Ishikawa (cell line): ENCODE data around the gene NPC2.

ENCODE experiments used
- CEBPB ChIP-seq: IDR thresholded peaks from 2 replicates; pipeline ENCODE4 v1.6.1; 2012
- CREB1 ChIP-seq: IDR thresholded peaks from 2 replicates; pipeline ENCODE4 v1.6.1; 2012; ENCODE audit warnings: low read depth
- EGR1 ChIP-seq: IDR thresholded peaks from 2 replicates; pipeline ENCODE4 v1.6.1; 2012
- EP300 ChIP-seq: IDR thresholded peaks from 2 replicates; pipeline ENCODE4 v1.6.1; 2012; ENCODE audit warnings: borderline replicate concordance
- FOXM1 ChIP-seq: IDR thresholded peaks from 2 replicates; pipeline ENCODE4 v1.6.1; 2012; ENCODE audit warnings: low read depth, borderline replicate concordance
- MAX ChIP-seq: IDR thresholded peaks from 2 replicates; pipeline ENCODE4 v1.6.1; 2012
- NFIC ChIP-seq: IDR thresholded peaks from 2 replicates; pipeline ENCODE4 v1.6.1; 2012
- RAD21 ChIP-seq: IDR thresholded peaks from 2 replicates; pipeline ENCODE4 v1.6.1; 2012; ENCODE audit warnings: low read depth
- REST ChIP-seq: IDR thresholded peaks from 2 replicates; pipeline ENCODE4 v1.6.1; 2012; ENCODE audit warnings: low read depth, mild to moderate bottlenecking
- TAF1 ChIP-seq: IDR thresholded peaks from 2 replicates; pipeline ENCODE4 v1.6.1; 2012; ENCODE audit warnings: low read depth, mild to moderate bottlenecking
- TCF12 ChIP-seq: IDR thresholded peaks from 2 replicates; pipeline ENCODE4 v1.6.1; 2012; ENCODE audit warnings: low read depth
- USF1 ChIP-seq: IDR thresholded peaks from 2 replicates; pipeline ENCODE4 v1.6.1; 2012
- YY1 ChIP-seq: IDR thresholded peaks from 2 replicates; pipeline ENCODE4 v1.6.1; 2012; ENCODE audit warnings: low read depth
- ZBTB7A ChIP-seq: IDR thresholded peaks from 2 replicates; pipeline ENCODE4 v1.6.1; 2012; ENCODE audit warnings: low read depth

GRCh38 chr14:74526854-74527585 is 33.9 kb upstream of the NPC2 start:
- no peak for TF ChIP-seq RAD21
- TF ChIP-seq EP300: no peak
- no peak for TF ChIP-seq EGR1
- no peak for TF ChIP-seq USF1
- no peak for TF ChIP-seq TCF12
- TF ChIP-seq NFIC: no peak
- TF ChIP-seq REST: no peak
- TF ChIP-seq YY1: no peak
- no peak for TF ChIP-seq CEBPB
- no peak for TF ChIP-seq MAX
- no peak for TF ChIP-seq FOXM1
- TF ChIP-seq TAF1: no peak
- no peak for TF ChIP-seq CREB1
- no peak for TF ChIP-seq ZBTB7A
